ENCODE data around the gene REXO4. TPM values are rescaled to one million over a fixed set of nuclear protein-coding genes. Genes with fewer than 3 reads are reported as not detected.

Gene REXO4
- total and polyA plus RNA-seq, 9 of the 15 experiments (the other 6 are each of a cell fraction or from before 2014, with no cell fraction given), result 3.4 to 72.9 (median 31.1) TPM

- TF ChIP-seq TEAD4 (IDR thresholded peaks at IDR 0.05; ENCODE audit: low read length), result no peak
- no peak for TF ChIP-seq TEAD4 (CRISPR knock-in tag; IDR thresholded peaks at IDR 0.05; ENCODE audit: borderline replicate concordance)
- TF ChIP-seq CTBP1 (IDR thresholded peaks at IDR 0.05; ENCODE audit: borderline replicate concordance), result peak; percentile 64
- no peak for TF ChIP-seq NCOA1 (IDR thresholded peaks at IDR 0.05; ENCODE audit: low read depth)
- no peak for TF ChIP-seq IRF1 (CRISPR knock-in tag; IDR thresholded peaks at IDR 0.05; ENCODE audit: borderline replicate concordance)
- TF ChIP-seq NR1H2 (CRISPR knock-in tag; IDR thresholded peaks at IDR 0.05), result no peak
- TF ChIP-seq CTCF (IDR thresholded peaks at IDR 0.05 in 2 of 3, conservative IDR thresholded peaks at IDR 0.05 in 1 of 3; ENCODE audit: insufficient read depth in 2 of 3, low read depth in 1 of 3, low read length in 3 of 3), result peak; percentile 53 to 87 (median 68); a peak in 5 of 6 replicates
These were observed 45.5 kb upstream of the REXO4 start (continued) for GRCh38 chr9:133463234-133463863.

- POLR2A ChIA-PET, result no interaction called here
These were observed 44.2 kb upstream of the REXO4 start for GRCh38 chr9:133461975-133462374.

More at GRCh38 chr9:133461975-133462374, 44.2 kb upstream of the REXO4 start:
- no peaks in the 10 kb centered on the region for H3K36me3 ChIP-seq (ENCODE audit: control insufficient read depth, insufficient read depth, low read length)
- peaks cover 5 to 39% of the 10 kb centered on the region in 2 experiments; a peak in 3 of 5 replicates for H3K4me1 ChIP-seq (replicated peaks in 1 of 2; ENCODE audit: control insufficient read depth in 2 of 2, insufficient read depth in 2 of 2, low read length in 2 of 2)
- H3K79me2 ChIP-seq (ENCODE audit: control insufficient read depth, insufficient read depth, low read length), result no peaks in the 10 kb centered on the region
- DNase-seq (ENCODE audit: extremely low read depth in 1 of 4, low spot score in 3 of 4), result no peak
- H3K4me3 ChIP-seq, result no peak overlapping the region
- intact Hi-C loops (cut with micrococcal nuclease) (no loop called here), in situ Hi-C loops (cut with MboI) (no loop called here)
- H3K9ac ChIP-seq (ENCODE audit: insufficient read depth in 1 of 2, low read depth in 2 of 2, low read length in 2 of 2), result no peak overlapping the region
- WGBS (ENCODE audit: insufficient coverage, low coverage, missing lambda C conversion rate), result 2% methylated on average over 4 of the region's 4 CpGs
- H3K27me3 ChIP-seq (ENCODE audit: control insufficient read depth in 2 of 2, insufficient read depth in 2 of 2, low read length in 2 of 2), result peaks cover 32 to 71% of the 10 kb centered on the region in 2 experiments; a peak in 4 of 5 replicates
- H3K27ac ChIP-seq (ENCODE audit: extremely low read depth, low read depth, low read length), result no peak overlapping the region
- TF ChIP-seq BMI1 (IDR thresholded peaks at IDR 0.05; ENCODE audit: low read length) (no peak), CTCF (IDR thresholded peaks at IDR 0.05 in 2 of 3, conservative IDR thresholded peaks at IDR 0.05 in 1 of 3; ENCODE audit: insufficient read depth in 2 of 3, low read depth in 1 of 3, low read length in 3 of 3) (peak in 2 of 3 experiments; percentile 25 to 48; a peak in 3 of 6 replicates)
- no peaks in the 10 kb centered on the region for H3K9me3 ChIP-seq (replicated peaks; ENCODE audit: control insufficient read depth, insufficient read depth, low read depth, low read length)
- peaks cover 29% of the 10 kb centered on the region for H4K20me1 ChIP-seq (replicated peaks; ENCODE audit: control insufficient read depth, insufficient read depth, low read length)
- CTCF ChIA-PET (ENCODE audit: low intra/inter-chr PET ratio), result no interaction called here
- ATAC-seq, result no peak
- no TSS peak for BruUV-seq (replicated peaks)
- H3K4me2 ChIP-seq (ENCODE audit: insufficient read depth, low read length), result no peak overlapping the region
- FAIRE-seq, result no peak
- H3K9me1 ChIP-seq (ENCODE audit: control insufficient read depth, insufficient read depth, low read length), result peaks cover 4% of the 10 kb centered on the region
- H2AFZ ChIP-seq (ENCODE audit: low read depth, low read length), result no peak overlapping the region
